Loucy (cell line): ENCODE results near the gene CSRNP2.

Experiments
- H2AFZ ChIP-seq: fragments of 200-600 bp; sonication (generic); 2 replicates; pipeline ENCODE4 v1.6.0; 2016; ENCODE audit warnings: antibody characterized with exemption, mild to moderate bottlenecking, low read length, moderate library complexity
- H3F3A ChIP-seq: fragments of 200-600 bp; 2 replicates; pipeline ENCODE4 v1.6.0; 2016; ENCODE audit warnings: antibody characterized with exemption, low read depth, mild to moderate bottlenecking
- H3K27me3 ChIP-seq: fragments of 200-600 bp; sonication (generic); 2 replicates; pipeline ENCODE4 v1.6.1; 2014; ENCODE audit warnings: low read length, mild to moderate bottlenecking; ENCODE audit not compliant: insufficient read depth, poor library complexity, severe bottlenecking
- H3K36me3 ChIP-seq: fragments of 200-600 bp; sonication (generic); 2 replicates; pipeline ENCODE4 v1.6.1; 2016; ENCODE audit warnings: low read length; ENCODE audit not compliant: insufficient read depth
- H3K4me1 ChIP-seq: fragments of 200-600 bp; sonication (generic); 2 replicates; pipeline ENCODE4 v1.5.1; 2014; ENCODE audit warnings: low read length, mild to moderate bottlenecking; ENCODE audit not compliant: insufficient read depth, poor library complexity, severe bottlenecking
- H3K4me2 ChIP-seq: fragments of 200-600 bp; sonication (generic); 2 replicates; pipeline ENCODE4 v1.6.0; 2014; ENCODE audit warnings: antibody characterized with exemption, low read length, low read depth, mild to moderate bottlenecking; ENCODE audit not compliant: poor library complexity, severe bottlenecking
- H3K4me3 ChIP-seq: fragments of 200-600 bp; sonication (generic); 2 replicates; pipeline ENCODE4 v1.5.1; 2014; ENCODE audit warnings: low read length, mild to moderate bottlenecking, mixed read lengths; ENCODE audit not compliant: poor library complexity, severe bottlenecking
- H3K79me2 ChIP-seq: fragments of 200-600 bp; sonication (generic); 2 replicates; pipeline ENCODE4 v1.6.1; 2014; ENCODE audit warnings: low read length; ENCODE audit not compliant: insufficient read depth
- H3K9ac ChIP-seq: fragments of 200-600 bp; sonication (generic); 2 replicates; pipeline ENCODE4 v1.6.0; 2014; ENCODE audit warnings: mild to moderate bottlenecking, low read depth, low read length, moderate library complexity; ENCODE audit not compliant: poor library complexity, severe bottlenecking
- H3K9me2 ChIP-seq: fragments of 200-600 bp; sonication (generic); replicated peaks from 2 replicates; pipeline ENCODE4 v1.6.1; 2016; ENCODE audit warnings: low read depth, low read length, mixed read lengths
- H3K9me3 ChIP-seq: fragments of 200-600 bp; sonication (generic); 2 replicates; pipeline ENCODE4 v1.6.1; 2014; ENCODE audit warnings: mild to moderate bottlenecking, antibody characterized with exemption, low read length, low read depth; ENCODE audit not compliant: insufficient read depth
- H4K20me1 ChIP-seq: fragments of 200-600 bp; sonication (generic); 2 replicates; pipeline ENCODE4 v1.6.0; 2014; ENCODE audit warnings: antibody characterized with exemption, low read length, mild to moderate bottlenecking; ENCODE audit not compliant: insufficient read depth, poor library complexity, severe bottlenecking
- CTCF ChIP-seq: fragments of 200-600 bp; sonication (generic); conservative IDR thresholded peaks from 2 replicates; pipeline ENCODE4 v1.5.1; 2014; ENCODE audit warnings: mild to moderate bottlenecking, antibody characterized with exemption, low read length
- EZH2phosphoT487 ChIP-seq: fragments of 200-600 bp; IDR thresholded peaks from 2 replicates; pipeline ENCODE4 v1.6.1; 2018; ENCODE audit warnings: antibody characterized with exemption, mild to moderate bottlenecking, moderate library complexity, borderline replicate concordance

CSRNP2 gene

GRCh38 chr12:51086933-51087332 is 3.5 kb upstream of the CSRNP2 start:
- Histone ChIP-seq H3K9ac (no peak overlapping the region), H3K4me3 (no peak overlapping the region), H3K9me3 (no peaks in the 10 kb centered on the region), H3K9me2 (no peaks in the 10 kb centered on the region), H3K36me3 (no peaks in the 10 kb centered on the region), H2AFZ (0 out of 2 replicates have a peak overlapping the region, but pooled peaks have one; percentile 26), H3K4me1 (peaks cover 13% of the 10 kb centered on the region), H3K79me2 (peaks cover 13% of the 10 kb centered on the region), H3F3A (no peaks in the 10 kb centered on the region), H3K27me3 (peaks cover 5% of the 10 kb centered on the region), H3K4me2 (no peak overlapping the region), H4K20me1 (peaks cover 13% of the 10 kb centered on the region)
- TF ChIP-seq EZH2phosphoT487 (no peak), CTCF (no peak)

DNA sequence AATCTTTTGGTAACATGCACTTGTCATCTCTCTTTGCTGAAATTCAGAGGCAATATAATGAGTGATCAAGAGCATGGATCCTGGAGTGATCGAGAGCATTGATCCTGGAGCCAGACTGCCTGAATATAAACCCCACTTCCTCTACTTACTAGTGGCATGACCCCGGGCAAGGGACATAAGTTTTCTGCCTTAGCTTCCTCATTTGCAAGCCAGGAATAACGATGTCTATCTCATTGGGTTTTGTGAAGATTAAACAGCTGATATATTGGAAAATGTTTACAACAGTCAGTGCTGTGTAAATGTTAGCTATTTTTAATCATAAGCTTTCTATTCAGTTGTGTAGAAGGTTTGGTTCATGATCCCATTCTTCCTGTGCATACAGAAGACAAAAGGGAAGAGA is 2.4 kb upstream of the CSRNP2 start:
- no peaks in the 10 kb centered on the region for H3K9me2 ChIP-seq
- peaks cover 5% of the 10 kb centered on the region for H3K27me3 ChIP-seq
- H3K79me2 ChIP-seq = peaks cover 24% of the 10 kb centered on the region
- H3F3A ChIP-seq = no peaks in the 10 kb centered on the region
- no peak overlapping the region for H3K4me3 ChIP-seq
- no peak overlapping the region for H3K4me2 ChIP-seq
- no peak overlapping the region for H2AFZ ChIP-seq
- H3K9me3 ChIP-seq = no peaks in the 10 kb centered on the region
- peaks cover 23% of the 10 kb centered on the region for H3K4me1 ChIP-seq
- TF ChIP-seq EZH2phosphoT487 = no peak
- no peak for TF ChIP-seq CTCF
- H3K9ac ChIP-seq = no peak overlapping the region
- peaks cover 19% of the 10 kb centered on the region for H4K20me1 ChIP-seq
- H3K36me3 ChIP-seq = no peaks in the 10 kb centered on the region

DNA sequence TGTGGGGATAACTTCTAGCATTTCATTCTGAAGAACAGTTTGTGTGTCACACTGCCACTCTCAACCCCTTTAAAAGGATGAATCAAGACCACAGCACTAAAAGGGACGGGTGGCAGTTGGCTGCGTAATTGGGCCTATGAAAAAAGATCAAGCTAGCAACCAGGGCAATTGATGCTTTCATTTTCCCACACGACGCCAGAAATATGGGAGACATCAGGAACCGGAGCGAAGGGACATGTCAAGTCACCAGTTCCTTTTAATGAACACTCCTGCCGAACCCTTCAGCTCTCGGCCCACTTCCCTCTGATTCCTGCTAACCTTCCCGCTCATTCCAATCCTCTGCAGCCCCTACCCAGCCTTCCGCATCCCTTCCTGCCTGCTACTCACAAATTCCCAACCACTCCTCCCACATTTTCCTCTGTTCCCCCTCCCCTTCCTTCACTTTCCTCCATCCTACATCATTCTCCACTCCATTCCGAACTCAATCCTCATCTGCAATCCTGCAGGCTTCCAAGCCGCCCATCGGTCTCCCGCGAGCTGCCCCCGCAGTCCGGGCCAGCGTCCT is 753 bp downstream of the CSRNP2 start:
- TF ChIP-seq EZH2phosphoT487 (no peak), CTCF (no peak)
- Histone ChIP-seq H3K4me1 (peaks cover 36% of the 10 kb centered on the region), H3K27me3 (peaks cover 5% of the 10 kb centered on the region), H3K79me2 (peaks cover 41% of the 10 kb centered on the region), H3K9me3 (no peaks in the 10 kb centered on the region), H4K20me1 (peaks cover 24% of the 10 kb centered on the region), H2AFZ (peak overlapping the region; percentile 76), H3K36me3 (no peaks in the 10 kb centered on the region), H3F3A (peaks cover 4% of the 10 kb centered on the region; the same call in 1 of the 2 replicates), H3K9me2 (no peaks in the 10 kb centered on the region), H3K9ac (peak overlapping the region; percentile 99), H3K4me2 (peak overlapping the region; percentile 97), H3K4me3 (peak overlapping the region; percentile 99)
